Measurements from ENCODE around the gene ARID5B. TPM values are rescaled to one million over a fixed set of nuclear protein-coding genes. Genes with fewer than 3 reads are reported as not detected.

Gene ARID5B
- total and polyA plus RNA-seq, 2 donors (not counting 3 experiments of a cell fraction or from before 2014, with no cell fraction given): 5.6 to 8.9 TPM

DNA sequence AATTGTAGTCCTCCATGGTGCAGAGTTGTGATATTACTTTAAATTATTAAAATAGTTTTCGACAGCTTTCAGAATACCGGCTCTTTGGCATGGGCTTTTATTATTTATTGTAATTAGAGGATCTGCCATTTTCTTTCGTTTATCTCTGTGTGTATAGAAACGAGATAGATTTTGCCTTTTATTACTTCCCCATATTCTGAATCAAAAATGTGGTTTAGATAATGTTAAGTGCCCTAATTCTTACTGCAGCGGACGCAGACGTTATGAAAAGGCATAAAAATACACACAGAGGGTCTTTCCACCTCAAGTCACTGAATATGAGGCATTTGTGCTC lies 1.9 kb upstream of the ARID5B start:
- peak overlapping the region; percentile 65 to 97 (median 92) for H3K4me3 ChIP-seq (replicated peaks in 1 of 3; ENCODE audit: insufficient read depth in 1 of 3, low read depth in 1 of 3, low read length in 3 of 3)
- POLR2A ChIA-PET: interaction anchor here (0.7 to 1.5 kb wide), 3 partner anchors 62 to 124 kb away, joined by 4 to 13 read pairs (median 5); no protein-coding TSS in a partner anchor

More for the DNA sequence above, 1.9 kb upstream of the ARID5B start:
- Histone ChIP-seq H3K36me3 (ENCODE audit: control insufficient read depth in 2 of 2, extremely low read depth in 1 of 2, insufficient read depth in 2 of 2, low read length in 2 of 2) (no peaks in the 10 kb centered on the region), H3K4me2 (ENCODE audit: insufficient read depth, low read length) (peak overlapping the region; percentile 98), H2AFZ (ENCODE audit: low read depth, low read length) (peak overlapping the region; percentile 84), H3K79me2 (ENCODE audit: control insufficient read depth, insufficient read depth, low read length) (no peaks in the 10 kb centered on the region), H3K27ac (ENCODE audit: insufficient read depth, low read depth, low read length) (peak overlapping the region; percentile 94), H3K9me3 (replicated peaks; ENCODE audit: control insufficient read depth, insufficient read depth, low read length) (no peaks in the 10 kb centered on the region), H4K20me1 (replicated peaks; ENCODE audit: control insufficient read depth, extremely low read depth, insufficient read depth, low read length) (no peaks in the 10 kb centered on the region), H3K9ac (replicated peaks; ENCODE audit: extremely low read depth, insufficient read depth, low read length) (peak overlapping the region; percentile 95), H3K4me1 (ENCODE audit: control insufficient read depth, extremely low read depth, insufficient read depth, low read length) (peaks cover 36% of the 10 kb centered on the region), H3K27me3 (ENCODE audit: control insufficient read depth in 2 of 2, insufficient read depth in 2 of 2, low read length in 2 of 2) (no peaks in the 10 kb centered on the region), H3K9me1 (replicated peaks; ENCODE audit: control insufficient read depth, extremely low read depth, insufficient read depth, low read length) (no peaks in the 10 kb centered on the region)
- intact Hi-C loops (cut with micrococcal nuclease): loop anchor here (1.0 kb wide), 1 partner anchor 95 kb away; no protein-coding TSS in a partner anchor
- dilution Hi-C loops (cut with MboI; ENCODE audit: extremely low pct_ligation_motif_present, low sequenced_read_pairs): no loop called here
- no peak for FAIRE-seq
- TF ChIP-seq GATA2 (IDR thresholded peaks at IDR 0.05; ENCODE audit: insufficient read depth, insufficient read length, low read depth, low read length) (no peak), EZH2 (IDR thresholded peaks at IDR 0.05; ENCODE audit: borderline replicate concordance, low read depth, low read length, severe bottlenecking) (no peak), FOS (IDR thresholded peaks at IDR 0.05; ENCODE audit: borderline replicate concordance, insufficient read depth, low read length) (no peak), JUN (IDR thresholded peaks at IDR 0.05; ENCODE audit: borderline replicate concordance, insufficient read depth, insufficient read length, low read depth) (no peak), POLR2AphosphoS5 (IDR thresholded peaks at IDR 0.05; ENCODE audit: insufficient read depth, low read depth, low read length) (no peak), MYC (IDR thresholded peaks at IDR 0.05; ENCODE audit: low read depth, low read length) (no peak), POLR2A (IDR thresholded peaks at IDR 0.05; ENCODE audit: low read depth, low read length) (no peak)
- TF ChIP-seq, protein P1, sequence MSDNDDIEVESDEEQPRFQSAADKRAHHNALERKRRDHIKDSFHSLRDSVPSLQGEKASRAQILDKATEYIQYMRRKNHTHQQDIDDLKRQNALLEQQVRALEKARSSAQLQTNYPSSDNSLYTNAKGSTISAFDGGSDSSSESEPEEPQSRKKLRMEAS (IDR thresholded peaks at IDR 0.05; ENCODE audit: insufficient read depth, insufficient read length): no peak
- TF ChIP-seq, protein P2, sequence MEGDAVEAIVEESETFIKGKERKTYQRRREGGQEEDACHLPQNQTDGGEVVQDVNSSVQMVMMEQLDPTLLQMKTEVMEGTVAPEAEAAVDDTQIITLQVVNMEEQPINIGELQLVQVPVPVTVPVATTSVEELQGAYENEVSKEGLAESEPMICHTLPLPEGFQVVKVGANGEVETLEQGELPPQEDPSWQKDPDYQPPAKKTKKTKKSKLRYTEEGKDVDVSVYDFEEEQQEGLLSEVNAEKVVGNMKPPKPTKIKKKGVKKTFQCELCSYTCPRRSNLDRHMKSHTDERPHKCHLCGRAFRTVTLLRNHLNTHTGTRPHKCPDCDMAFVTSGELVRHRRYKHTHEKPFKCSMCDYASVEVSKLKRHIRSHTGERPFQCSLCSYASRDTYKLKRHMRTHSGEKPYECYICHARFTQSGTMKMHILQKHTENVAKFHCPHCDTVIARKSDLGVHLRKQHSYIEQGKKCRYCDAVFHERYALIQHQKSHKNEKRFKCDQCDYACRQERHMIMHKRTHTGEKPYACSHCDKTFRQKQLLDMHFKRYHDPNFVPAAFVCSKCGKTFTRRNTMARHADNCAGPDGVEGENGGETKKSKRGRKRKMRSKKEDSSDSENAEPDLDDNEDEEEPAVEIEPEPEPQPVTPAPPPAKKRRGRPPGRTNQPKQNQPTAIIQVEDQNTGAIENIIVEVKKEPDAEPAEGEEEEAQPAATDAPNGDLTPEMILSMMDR (IDR thresholded peaks at IDR 0.05; ENCODE audit: extremely low read depth in 1 of 2, insufficient read depth in 1 of 2, low read depth in 1 of 2, low read length in 2 of 2): no peak
- DNase-seq (ENCODE audit: low read depth, low spot score): no peak
- CTCF ChIA-PET: interaction anchor here (0.7 to 3.4 kb wide), 16 partner anchors 9 to 345 kb away, joined by 3 to 49 read pairs (median 5); no protein-coding TSS in a partner anchor
- BruUV-seq (replicated peaks): TSS peak; percentile 68

Measured in endothelial cell of umbilical vein (primary cell).